Left hindlimb (tissue), 1 donor: ENCODE measurements around the gene ACTN2.
A peak's percentile ranks its signal among the peaks of the same experiment; 100 is the strongest.
"Not testable (repeated sequence)": the region's sequence is repeated elsewhere in the genome, so short reads cannot be mapped to it uniquely, and the experiment has no call there.

ENCODE experiments used
- DNase-seq: peaks from one replicate; pipeline ENCODE4 v3.0.0-alpha.2; 2018

The ACTN2 gene

DNA sequence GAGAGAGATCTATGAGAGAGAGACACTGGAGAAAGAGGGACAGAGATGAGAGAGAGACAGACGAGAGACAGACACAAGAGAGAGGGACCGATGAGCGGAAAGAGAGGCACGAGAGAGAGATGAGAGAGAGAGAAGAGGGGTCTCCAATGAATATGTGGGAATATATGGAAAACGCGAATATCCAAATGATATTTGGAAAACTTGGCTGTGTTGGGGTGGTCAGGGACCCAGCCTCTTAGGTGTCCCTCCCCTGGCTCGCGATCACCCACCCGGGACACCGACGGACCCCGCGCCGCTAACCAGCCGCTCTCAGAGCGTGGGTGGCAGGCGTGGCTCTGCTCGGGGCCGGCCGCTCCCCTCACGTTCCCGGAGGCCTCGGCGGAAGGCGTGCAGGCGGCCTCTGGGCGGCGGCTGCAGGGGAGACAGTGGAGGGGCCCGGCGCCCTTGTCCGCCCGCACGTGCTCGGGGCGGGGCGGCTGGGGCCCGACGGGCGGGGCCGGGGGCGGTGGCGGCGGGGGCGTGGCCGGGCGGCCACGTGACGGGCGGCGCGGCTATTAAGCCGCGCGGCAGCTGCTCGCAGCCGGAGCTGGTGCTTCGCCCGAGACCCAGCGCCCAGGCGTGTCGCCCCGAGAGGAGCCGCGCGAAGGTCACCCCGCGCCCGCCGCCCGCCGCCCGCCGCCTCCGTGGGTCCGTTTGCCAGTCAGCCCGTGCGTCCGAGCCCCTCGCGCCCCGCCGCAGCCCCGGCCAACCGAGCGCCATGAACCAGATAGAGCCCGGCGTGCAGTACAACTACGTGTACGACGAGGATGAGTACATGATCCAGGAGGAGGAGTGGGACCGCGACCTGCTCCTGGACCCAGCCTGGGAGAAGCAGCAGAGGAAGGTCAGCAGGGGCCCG, at the start of gene ACTN2:
ACTN2 (plus strand) TSS at position 583 of the 898 bp plus-strand sequence; CDS start at position 758, 175 bp downstream.
- DNase-seq: peak; percentile 75

DNA sequence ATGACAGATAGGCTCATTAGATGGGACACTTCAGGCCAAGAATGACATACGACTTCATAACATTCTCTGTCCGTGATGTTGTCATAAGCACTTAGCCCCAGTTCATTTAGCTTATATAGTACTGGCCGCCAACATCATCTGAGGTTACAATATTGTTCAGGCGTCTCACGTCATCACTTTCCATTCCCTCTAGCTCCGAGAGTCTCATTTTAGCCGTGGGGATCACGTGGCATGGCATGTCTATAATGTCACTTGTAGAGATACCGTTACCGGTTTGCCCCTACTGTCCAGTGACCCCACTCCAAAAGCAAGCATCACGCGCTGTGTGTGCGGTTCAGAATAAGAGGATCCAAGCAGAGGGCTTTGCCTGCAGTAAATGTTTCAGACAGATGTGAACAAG, 47.4 kb upstream of the ACTN2 start:
- no peak for DNase-seq

GRCh38 chr1:236639686-236640085, 46.6 kb upstream of the ACTN2 start:
- no peak for DNase-seq

GRCh38 chr1:236642763-236643162, 43.5 kb upstream of the ACTN2 start:
- DNase-seq: no peak

GRCh38 chr1:236645016-236645680, 41.2 kb upstream of the ACTN2 start:
- no peak for DNase-seq

DNA sequence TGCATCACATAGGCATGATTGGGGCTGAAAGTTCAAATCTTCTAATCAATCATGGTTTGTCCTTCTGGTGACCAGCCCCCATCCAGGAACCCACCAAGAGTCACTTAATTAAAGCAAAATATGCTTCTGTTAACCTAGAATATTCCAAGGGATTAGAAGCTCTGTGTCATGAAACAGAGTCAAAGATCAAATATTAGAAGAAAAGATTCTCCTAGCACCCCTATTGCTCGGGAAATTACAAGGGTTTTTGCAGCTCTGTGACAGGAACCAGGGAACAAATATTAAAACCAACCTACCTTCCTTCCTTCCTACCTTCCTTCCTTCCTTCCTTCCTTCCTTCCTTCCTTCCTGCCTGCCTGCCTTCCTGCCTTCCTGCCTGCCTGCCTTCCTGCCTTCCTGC, 31.8 kb upstream of the ACTN2 start:
- DNase-seq: no peak

- DNase-seq: peak; percentile 26
Measured at GRCh38 chr1:236654957-236655356, 31.3 kb upstream of the ACTN2 start.

DNA sequence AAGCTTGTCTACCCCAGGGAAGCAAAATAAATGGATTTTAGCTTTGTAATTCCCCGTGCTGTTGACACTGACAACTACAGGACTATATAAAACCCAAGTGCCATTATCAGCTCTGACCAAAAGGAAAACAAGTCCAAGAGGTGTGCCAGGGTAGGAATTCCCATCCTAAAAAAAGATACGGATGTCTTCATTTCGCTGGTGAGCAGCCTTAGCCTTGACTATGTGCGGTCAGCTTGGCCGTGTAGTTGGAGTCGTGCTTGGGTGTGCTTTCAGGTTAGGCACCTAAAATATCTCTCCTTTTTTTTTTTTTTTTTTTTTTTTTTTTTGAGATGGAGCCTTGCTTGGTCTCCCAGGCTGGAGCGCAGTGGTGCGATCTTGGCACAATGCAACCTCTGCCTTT, 28.9 kb upstream of the ACTN2 start:
- no peak for DNase-seq

DNA sequence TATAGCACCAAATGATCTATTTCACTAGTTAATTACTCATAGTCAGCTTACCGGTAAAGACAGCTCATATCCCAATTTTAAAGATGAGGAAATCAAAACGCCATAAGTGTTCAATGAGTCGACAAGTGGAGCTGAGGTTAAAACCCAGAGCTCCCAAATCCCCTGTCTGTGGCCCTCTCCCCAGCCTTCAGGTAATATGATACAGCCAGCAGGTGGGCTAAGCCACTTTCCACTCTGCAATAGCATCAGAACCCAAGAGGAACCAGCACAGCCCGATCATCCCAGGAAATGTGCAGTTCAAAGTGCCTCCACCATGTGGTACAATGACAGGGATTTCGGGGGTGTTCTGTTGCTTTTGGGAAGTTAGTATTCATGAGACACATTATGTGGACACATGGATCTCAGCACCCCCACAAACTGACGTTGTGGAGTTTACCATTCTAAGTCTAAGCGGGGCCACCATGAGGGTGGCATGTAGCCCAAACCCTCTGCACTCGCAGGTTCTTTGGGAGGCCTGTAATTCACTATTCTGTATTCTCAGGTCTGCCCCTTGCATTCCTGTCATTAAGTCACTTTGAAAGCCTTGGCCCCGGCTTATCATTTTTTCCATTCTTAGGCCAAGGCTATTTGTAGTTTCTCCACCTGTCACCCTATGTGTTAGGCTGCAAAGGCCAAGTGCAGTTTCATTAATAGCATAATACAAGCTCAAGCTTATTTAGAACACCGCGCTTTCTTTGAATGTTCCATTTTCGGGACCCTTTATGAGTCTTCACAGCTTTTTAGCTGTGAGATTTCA, 26.3 kb upstream of the ACTN2 start:
- no peak for DNase-seq

GRCh38 chr1:236663934-236664333, 22.4 kb upstream of the ACTN2 start:
- no peak for DNase-seq

- not testable (repeated sequence) for DNase-seq
Measured at GRCh38 chr1:236668909-236669308, 17.4 kb upstream of the ACTN2 start.

DNA sequence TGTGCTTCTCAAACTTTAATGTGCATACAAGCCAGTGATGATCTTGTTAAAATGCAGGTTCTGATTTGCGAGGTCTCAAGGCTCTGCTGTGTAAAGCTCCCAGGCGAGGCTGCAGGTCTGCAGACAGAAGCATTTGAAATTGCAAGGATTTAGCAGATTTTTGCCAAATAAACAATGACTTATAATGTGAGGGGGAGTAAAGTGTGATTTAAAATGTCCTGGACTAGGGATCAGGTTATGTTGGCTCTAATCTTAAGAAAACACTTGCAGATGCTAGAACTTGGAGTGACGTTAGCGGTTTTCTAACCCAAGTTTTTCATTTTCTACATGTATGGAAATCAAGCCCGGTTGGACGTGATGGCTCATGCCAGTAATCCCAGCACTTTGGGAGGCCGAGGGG, 16.2 kb upstream of the ACTN2 start:
- DNase-seq: no peak

DNA sequence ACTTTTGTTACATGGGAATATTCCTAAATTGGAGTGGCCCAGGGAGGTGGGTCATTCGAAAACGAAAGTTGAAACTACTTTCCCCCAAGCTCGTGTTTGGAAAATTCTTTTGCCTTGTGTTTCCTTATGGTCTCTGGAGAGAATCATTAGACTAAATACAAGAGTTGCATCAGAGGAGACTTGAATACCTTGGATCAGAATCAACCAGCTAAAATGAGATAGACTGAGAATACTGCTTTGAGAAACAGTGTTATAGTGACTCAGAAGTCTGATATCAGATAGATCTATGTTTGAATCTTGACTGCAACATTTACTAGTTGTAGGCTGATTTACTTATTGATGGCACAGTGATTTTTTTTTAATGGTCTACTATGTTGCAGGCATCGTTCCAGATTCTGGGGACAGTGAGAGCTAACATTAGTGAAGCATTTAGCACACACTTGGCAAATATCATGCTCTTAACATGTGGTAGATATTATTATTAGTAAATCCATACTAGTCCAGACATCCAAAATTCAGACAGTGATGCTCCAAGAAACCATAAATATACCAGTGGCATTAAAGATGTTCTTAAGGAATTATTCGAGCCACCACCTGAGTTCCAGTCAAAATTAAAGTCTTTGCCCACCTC, 12.9 kb upstream of the ACTN2 start:
- no peak for DNase-seq

DNA sequence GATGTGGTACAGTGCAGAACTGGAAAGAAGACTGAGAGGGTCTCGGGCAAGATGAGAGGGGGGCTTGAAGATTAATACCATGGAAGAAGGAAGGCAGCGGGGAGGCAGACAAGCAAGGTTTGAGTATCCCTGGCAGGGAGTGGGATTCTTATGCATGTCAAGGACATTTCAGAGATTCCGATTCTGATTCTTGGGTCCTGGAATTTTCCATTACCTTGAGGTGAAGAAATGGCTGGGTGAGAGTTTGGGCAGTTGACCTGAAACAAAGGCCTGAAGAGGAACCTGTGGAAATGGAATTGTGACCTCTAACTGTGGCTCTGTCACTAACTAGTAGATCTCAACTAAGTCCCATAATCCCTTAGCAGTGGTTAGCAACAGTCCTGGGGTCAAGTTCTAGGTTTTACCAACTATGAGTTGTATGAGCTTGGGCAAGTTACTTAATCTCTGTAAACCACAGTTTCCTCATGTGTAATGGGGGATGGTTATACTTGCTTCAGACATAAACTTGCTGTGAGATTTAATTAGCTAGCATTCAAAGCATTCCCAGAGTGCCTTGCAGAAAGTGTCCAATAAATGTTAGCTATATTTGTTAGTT, 8.6 kb upstream of the ACTN2 start:
- DNase-seq: no peak

- DNase-seq: no peak
Measured at GRCh38 chr1:236681219-236681618, 5.1 kb upstream of the ACTN2 start.

DNA sequence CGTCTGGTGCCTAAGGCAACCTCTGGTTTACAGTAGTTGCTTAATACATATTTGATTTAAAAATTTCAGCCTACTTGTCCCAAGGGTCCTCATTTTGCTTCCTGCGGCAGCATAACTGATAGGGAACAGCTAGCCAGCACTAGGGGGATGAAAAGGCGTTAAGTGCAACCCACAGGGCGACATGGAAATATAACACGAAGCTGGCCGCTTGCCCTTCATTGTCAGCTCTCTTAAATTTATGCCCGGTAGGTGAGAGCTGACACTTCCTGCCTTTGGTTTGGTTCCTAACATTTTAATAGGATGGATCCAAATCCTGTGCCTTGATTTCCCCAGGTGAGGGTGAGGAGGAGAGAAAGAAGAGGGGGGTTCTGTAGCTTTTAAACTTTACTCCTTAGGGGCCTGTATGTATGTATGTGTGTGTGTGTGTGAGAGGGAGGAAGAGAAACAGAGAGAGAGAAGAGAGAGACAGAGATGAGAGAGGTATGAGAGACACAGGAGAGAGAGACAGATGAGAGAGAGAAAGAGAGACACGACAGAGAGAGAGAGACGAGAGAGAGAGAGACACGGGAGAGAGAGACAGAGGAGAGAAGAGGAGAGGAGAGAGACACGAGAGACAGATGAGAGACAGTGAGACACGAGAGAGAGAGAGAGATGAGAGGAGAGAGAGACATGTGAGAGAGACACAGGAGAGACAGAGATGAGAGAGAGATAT, 938 bp upstream of the ACTN2 start:
- DNase-seq: no peak

DNA sequence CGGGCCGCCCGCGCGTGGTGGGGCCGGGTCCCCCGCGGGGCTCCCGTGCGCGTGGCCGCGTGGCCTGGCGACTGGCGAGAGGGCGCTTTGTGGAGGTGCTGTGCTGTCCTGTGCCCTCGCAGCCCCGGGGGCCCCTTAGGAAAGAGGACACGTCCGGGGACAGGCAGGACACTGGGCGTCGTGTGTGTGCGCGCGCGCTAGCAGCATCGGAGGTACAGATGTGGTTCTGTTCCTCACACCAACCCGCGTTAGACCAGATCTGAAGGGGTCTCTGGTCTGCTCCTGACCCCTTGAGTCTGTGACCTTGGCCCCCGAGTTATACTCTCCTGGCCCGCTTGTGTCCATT, 489 bp downstream of the ACTN2 start:
- no peak for DNase-seq

DNA sequence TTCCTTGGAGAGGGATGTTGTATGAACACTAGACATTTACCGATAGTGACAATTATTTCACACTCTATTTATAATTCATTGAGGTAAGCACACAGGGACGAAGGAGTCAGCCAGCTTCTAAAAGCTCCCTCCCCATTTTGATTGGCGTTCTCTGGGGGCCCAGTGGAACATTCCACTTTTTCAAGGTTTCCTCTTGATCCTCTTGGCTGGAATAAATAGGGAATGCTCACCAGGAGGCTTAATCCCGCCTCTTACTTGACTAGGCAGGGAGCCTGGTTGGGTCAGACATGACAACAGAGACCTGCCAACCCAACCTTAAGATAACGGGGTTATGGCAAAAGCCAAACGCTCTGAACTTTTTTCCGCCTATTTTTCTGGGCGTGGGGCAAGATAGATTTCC, 974 bp downstream of the ACTN2 start:
- DNase-seq: no peak

- no peak for DNase-seq
Measured at GRCh38 chr1:236688705-236689104, 2.4 kb downstream of the ACTN2 start.

GRCh38 chr1:236689713-236690569, 3.6 kb downstream of the ACTN2 start:
- DNase-seq: no peak

GRCh38 chr1:236691348-236691747, 5.0 kb downstream of the ACTN2 start:
- DNase-seq: no peak
